Omental fat pad (tissue), 4 donors: ENCODE results near the gene MCRIP2. TPM values are rescaled to one million over a fixed set of nuclear protein-coding genes. Genes with fewer than 3 reads are reported as not detected.
A peak's percentile ranks its signal among the peaks of the same experiment; 100 is the strongest.

ENCODE experiments used
- ATAC-seq: fragments of 150-250 bp; one replicate; pipeline ENCODE4 v1.9.1; 2016; ENCODE audit warnings: mild to moderate bottlenecking, moderate library complexity; ENCODE audit not compliant: low FRiP score
- DNase-seq: peaks from one replicate; pipeline ENCODE4 v3.0.0-alpha.2; 2019; ENCODE audit warnings: low spot score
- CTCF ChIP-seq, 3 donors: fragments of 450-650 bp; IDR thresholded peaks; one replicate each; pipeline ENCODE4 v1.5.1; 2016 to 2017; ENCODE audit warnings: antibody characterized with exemption in 3 of 3, mild to moderate bottlenecking in 3 of 3, moderate library complexity in 2 of 3
- total RNA-seq, 4 donors: library from RNA; depleted of rRNA; stranded (reverse); fragments of >200 nt; gene quantifications; one replicate each; pipeline ENCODE4 v1.1.0, GENCODE V29; 2016

MCRIP2 gene
- total RNA-seq, 4 donors from 2014 or later, result 33.3 to 54.7 (median 41.3) TPM

GRCh38 chr16:608019-608418 is 33.6 kb upstream of the MCRIP2 start:
- TF ChIP-seq CTCF (IDR thresholded peaks at IDR 0.05), result no peak
- ATAC-seq (no peak), DNase-seq (no peak)

GRCh38 chr16:609316-609715 is 32.3 kb upstream of the MCRIP2 start:
- DNase-seq, result no peak
- TF ChIP-seq CTCF (IDR thresholded peaks at IDR 0.05), result no peak
- no peak for ATAC-seq

- TF ChIP-seq CTCF (IDR thresholded peaks at IDR 0.05), result no peak
- DNase-seq (no peak), ATAC-seq (no peak)
These were observed 31.6 kb upstream of the MCRIP2 start for GRCh38 chr16:609984-610383.

GRCh38 chr16:610513-611381 is 30.9 kb upstream of the MCRIP2 start:
- no peak for DNase-seq
- peak; percentile 19 for ATAC-seq
- no peak for TF ChIP-seq CTCF (IDR thresholded peaks at IDR 0.05)

GRCh38 chr16:615122-615521 is 26.5 kb upstream of the MCRIP2 start:
- no peak for ATAC-seq
- DNase-seq, result no peak
- no peak for TF ChIP-seq CTCF (IDR thresholded peaks at IDR 0.05)

- no peak for DNase-seq
- no peak for TF ChIP-seq CTCF (IDR thresholded peaks at IDR 0.05)
- no peak for ATAC-seq
These were observed 24.7 kb upstream of the MCRIP2 start for GRCh38 chr16:616733-617586.
